A673 (cell line): Measurements from ENCODE around the gene KCNAB3. TPM values are rescaled to one million over a fixed set of nuclear protein-coding genes. Genes with fewer than 3 reads are reported as not detected.

Source experiments
- BruUV-seq: library from RNA; stranded (reverse); fragments of 400-500 nt; replicated peaks from 2 replicates; lab custom pipeline; 2021; lab: Mats Ljungman, UMichigan
- CTCF ChIA-PET: fragments of 300-600 bp; sonication (Branson Sonifier 250); formaldehyde crosslinking; loops from one replicate; lab custom pipeline; 2022; ENCODE audit warnings: antibody characterized with exemption; lab: Charles Lee
- POLR2A ChIA-PET: fragments of 300-600 bp; sonication (Branson Sonifier 250); formaldehyde crosslinking; loops from one replicate; lab custom pipeline; 2022; ENCODE audit warnings: antibody characterized with exemption; ENCODE audit not compliant: low non-redundant PET; lab: Charles Lee
- DNase-seq: peaks from one replicate; pipeline ENCODE4 v3.0.0-alpha.2; 2015; ENCODE audit warnings: low spot score
- H3K27ac ChIP-seq: fragments of 200-600 bp; sonication (generic); 2 replicates; pipeline ENCODE4 v1.5.1; 2016; ENCODE audit warnings: mixed run types, low read depth, mild to moderate bottlenecking, mixed read lengths, antibody characterized with exemption, low read length; ENCODE audit not compliant: poor library complexity, severe bottlenecking
- H3K27me3 ChIP-seq: fragments of 200-600 bp; sonication (generic); replicated peaks from 2 replicates; pipeline ENCODE4 v1.6.1; 2017; ENCODE audit warnings: mixed run types, low read depth, mild to moderate bottlenecking, mixed read lengths, antibody characterized with exemption, low read length; ENCODE audit not compliant: insufficient read depth, poor library complexity
- H3K36me3 ChIP-seq: fragments of 200-600 bp; sonication (generic); 2 replicates; pipeline ENCODE4 v1.6.1; 2016; ENCODE audit warnings: mixed run types, mild to moderate bottlenecking, mixed read lengths, antibody characterized with exemption, low read length; ENCODE audit not compliant: insufficient read depth, poor library complexity, severe bottlenecking
- H3K4me1 ChIP-seq: fragments of 200-600 bp; sonication (generic); 2 replicates; pipeline ENCODE4 v1.6.1; 2017; ENCODE audit warnings: mixed run types, mild to moderate bottlenecking, mixed read lengths, antibody characterized with exemption, low read length; ENCODE audit not compliant: insufficient read depth, poor library complexity, severe bottlenecking
- H3K4me3 ChIP-seq: fragments of 200-600 bp; sonication (generic); 2 replicates; pipeline ENCODE4 v1.5.1; 2016; ENCODE audit warnings: low read depth, mixed run types, mild to moderate bottlenecking, mixed read lengths, low read length; ENCODE audit not compliant: poor library complexity, severe bottlenecking
- H3K9me3 ChIP-seq: fragments of 200-600 bp; sonication (generic); 2 replicates; pipeline ENCODE4 v1.6.1; 2016; ENCODE audit warnings: mixed run types, low read depth, mild to moderate bottlenecking, mixed read lengths, antibody characterized with exemption, low read length; ENCODE audit not compliant: poor library complexity, severe bottlenecking
- EZH2 ChIP-seq: fragments of 200-600 bp; sonication (generic); IDR thresholded peaks from 2 replicates; pipeline ENCODE4 v1.6.1; 2017; ENCODE audit warnings: borderline replicate concordance, low read depth, mild to moderate bottlenecking, mixed read lengths, antibody characterized with exemption, low read length; ENCODE audit not compliant: poor library complexity, severe bottlenecking
- intact Hi-C: fragments of 100-400 bp; cut with micrococcal nuclease; formaldehyde crosslinking; loops from one replicate; pipeline ENCODE4 v1.10.0; 2022; ENCODE audit not compliant: unreplicated experiment
- total RNA-seq: library from RNA; stranded (reverse); gene quantifications from 2 replicates; pipeline ENCODE4 v1.2.3, GENCODE V29; 2021
- TF ChIP-seq, protein P1 (sequence below): fragments of 300-800, 200-600 bp; sonication (generic); conservative IDR thresholded peaks from 2 replicates; pipeline ENCODE4 v1.5.1; 2017; ENCODE audit warnings: low read depth, mild to moderate bottlenecking, antibody characterized with exemption, low read length, moderate library complexity, mixed read lengths

KCNAB3 gene
- total RNA-seq, 1 experiment from 2014 or later = 24.8 TPM

DNA sequence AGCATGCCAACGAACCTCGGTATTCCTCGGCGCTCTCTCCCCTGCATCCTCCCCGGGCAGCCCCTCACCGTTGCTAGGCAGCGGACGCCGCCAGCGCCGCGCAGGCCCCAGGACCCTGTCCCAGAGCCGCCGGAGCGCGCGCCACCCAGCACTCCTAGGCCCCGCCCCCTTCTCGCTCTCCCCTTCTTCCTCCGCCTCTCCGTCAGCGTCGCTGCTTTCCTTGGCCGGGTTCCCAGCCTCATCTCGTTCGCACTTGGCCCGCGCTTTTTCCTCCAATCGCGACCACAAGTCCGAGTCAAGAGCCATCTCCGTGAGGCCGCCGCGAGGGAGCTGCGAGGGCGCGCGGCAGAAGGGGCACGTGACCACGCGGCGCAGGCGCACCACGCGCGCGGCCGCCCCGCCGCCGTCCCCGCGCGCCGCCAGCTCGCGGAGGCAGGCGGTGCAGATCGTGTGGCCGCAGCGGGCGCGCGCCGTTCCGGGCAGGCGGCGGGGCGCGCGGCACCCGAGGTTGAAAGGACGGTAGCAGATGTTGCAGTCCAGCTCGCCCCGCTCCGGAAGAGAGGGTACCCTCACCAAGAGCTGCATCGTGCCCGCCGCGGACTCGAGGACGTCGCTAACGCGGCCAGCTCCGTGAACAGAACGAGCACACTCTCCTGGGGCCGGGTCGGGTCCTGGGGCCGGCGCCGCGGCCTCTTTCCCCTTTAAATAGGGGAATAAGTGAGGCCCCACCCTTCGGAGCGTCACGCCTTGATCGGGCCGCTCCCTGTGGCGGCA, 13.9 kb downstream of the KCNAB3 start, which contains the start of gene RNF227:
Gene RNF227 (minus strand): TSS at position 679 of the 774 bp plus-strand sequence. CDS start 94 bp downstream, at position 585.
- POLR2A ChIA-PET = interaction anchor here (0.6 kb wide), 1 partner anchor 14 kb away, joined by 3 read pairs; the partner anchor contains the start of gene KCNAB3
- Histone ChIP-seq H3K4me3 (peak within 1 kb of the TSS; percentile 53), H3K27me3 (no peaks in the 10 kb centered on the region), H3K36me3 (peaks cover 20% of the 10 kb centered on the region), H3K9me3 (no peaks in the 10 kb centered on the region), H3K27ac (peak within 1 kb of the TSS; percentile 76), H3K4me1 (peaks cover 15% of the 10 kb centered on the region)
- peak; percentile 98 for DNase-seq
- CTCF ChIA-PET = no interaction called here
- intact Hi-C loops = no loop called here
- TF ChIP-seq, protein P1, sequence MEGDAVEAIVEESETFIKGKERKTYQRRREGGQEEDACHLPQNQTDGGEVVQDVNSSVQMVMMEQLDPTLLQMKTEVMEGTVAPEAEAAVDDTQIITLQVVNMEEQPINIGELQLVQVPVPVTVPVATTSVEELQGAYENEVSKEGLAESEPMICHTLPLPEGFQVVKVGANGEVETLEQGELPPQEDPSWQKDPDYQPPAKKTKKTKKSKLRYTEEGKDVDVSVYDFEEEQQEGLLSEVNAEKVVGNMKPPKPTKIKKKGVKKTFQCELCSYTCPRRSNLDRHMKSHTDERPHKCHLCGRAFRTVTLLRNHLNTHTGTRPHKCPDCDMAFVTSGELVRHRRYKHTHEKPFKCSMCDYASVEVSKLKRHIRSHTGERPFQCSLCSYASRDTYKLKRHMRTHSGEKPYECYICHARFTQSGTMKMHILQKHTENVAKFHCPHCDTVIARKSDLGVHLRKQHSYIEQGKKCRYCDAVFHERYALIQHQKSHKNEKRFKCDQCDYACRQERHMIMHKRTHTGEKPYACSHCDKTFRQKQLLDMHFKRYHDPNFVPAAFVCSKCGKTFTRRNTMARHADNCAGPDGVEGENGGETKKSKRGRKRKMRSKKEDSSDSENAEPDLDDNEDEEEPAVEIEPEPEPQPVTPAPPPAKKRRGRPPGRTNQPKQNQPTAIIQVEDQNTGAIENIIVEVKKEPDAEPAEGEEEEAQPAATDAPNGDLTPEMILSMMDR = no peak
- no peak for TF ChIP-seq EZH2
- no TSS peak for BruUV-seq

DNA sequence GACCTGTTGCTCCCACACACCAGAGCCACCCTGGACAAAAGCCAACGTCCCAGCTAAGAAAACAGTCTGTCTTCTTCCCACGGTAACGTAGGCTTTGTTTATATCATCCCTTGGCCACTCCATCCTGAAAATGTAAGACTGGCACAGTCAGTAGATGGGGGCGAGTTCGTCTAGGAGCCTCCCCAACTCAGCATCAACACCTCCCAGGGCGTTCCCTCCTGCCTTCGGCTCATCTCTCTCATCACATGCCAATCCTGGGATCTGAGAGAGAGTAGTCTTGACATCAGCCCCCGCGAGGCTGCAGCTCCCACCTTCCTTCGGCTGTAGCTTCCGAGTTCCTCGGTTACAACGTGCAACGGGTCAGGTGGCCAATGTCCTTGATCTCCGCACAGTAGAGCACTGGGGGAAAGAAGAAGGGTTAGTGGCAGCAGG, 14.5 kb downstream of the KCNAB3 start:
- TF ChIP-seq, protein P1 = no peak
- no peak for TF ChIP-seq EZH2
- Histone ChIP-seq H3K4me1 (peaks cover 15% of the 10 kb centered on the region), H3K9me3 (no peaks in the 10 kb centered on the region), H3K27me3 (no peaks in the 10 kb centered on the region), H3K27ac (peak overlapping the region; percentile 48), H3K4me3 (peak overlapping the region; percentile 53), H3K36me3 (peaks cover 25% of the 10 kb centered on the region)
- ChIA-PET CTCF (no interaction called here), POLR2A (no interaction called here)
- DNase-seq = no peak
- intact Hi-C loops = no loop called here
- no TSS peak for BruUV-seq

DNA sequence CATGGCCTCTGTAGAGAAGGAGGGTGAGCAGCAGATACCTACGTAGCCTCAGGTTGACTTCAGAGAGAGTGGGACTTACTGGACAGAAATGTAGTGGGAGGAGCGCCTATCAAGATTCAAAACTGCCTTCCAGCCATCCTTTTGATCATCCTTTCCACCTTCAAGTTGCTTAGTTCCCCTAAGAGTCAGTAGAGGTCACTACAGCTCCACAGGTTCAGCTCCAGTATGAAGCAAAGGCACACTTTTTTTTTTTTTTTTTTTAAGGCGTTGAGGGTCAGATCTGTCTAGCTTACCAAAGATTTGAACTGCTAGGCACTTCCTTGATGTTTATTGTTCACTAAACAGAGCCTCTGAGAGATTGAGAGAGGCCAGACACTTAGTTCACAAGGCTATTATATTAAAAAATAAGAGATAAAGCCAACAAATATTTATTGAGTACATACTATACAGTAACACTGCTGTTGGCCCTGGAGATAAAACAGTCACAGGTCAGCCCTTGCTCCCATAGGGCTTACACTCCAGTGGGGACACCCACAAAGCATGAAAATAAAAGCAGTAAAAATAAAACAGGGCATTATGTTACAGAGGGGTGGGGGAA, 16.6 kb downstream of the KCNAB3 start:
- Histone ChIP-seq H3K4me3 (no peak overlapping the region), H3K27ac (no peak overlapping the region), H3K27me3 (no peaks in the 10 kb centered on the region), H3K9me3 (no peaks in the 10 kb centered on the region), H3K36me3 (peaks cover 47% of the 10 kb centered on the region), H3K4me1 (peaks cover 15% of the 10 kb centered on the region)
- ChIA-PET POLR2A (no interaction called here), CTCF (interaction anchor here (0.6 to 1.5 kb wide), 6 partner anchors 43 to 144 kb away, joined by 3 to 23 read pairs (median 4); no protein-coding TSS in a partner anchor)
- intact Hi-C loops = loop anchor here (1.0 kb wide), 3 partner anchors 75 to 144 kb away; no protein-coding TSS in a partner anchor
- no TSS peak for BruUV-seq
- TF ChIP-seq, protein P1 = peak; percentile 70
- TF ChIP-seq EZH2 = no peak
- peak; percentile 75 for DNase-seq
